DOHH2 (cell line): ENCODE results near the gene TJAP1.

Source experiments
- CTCF ChIP-seq: fragments of 200-600 bp; sonication (generic); IDR thresholded peaks from one replicate; pipeline ENCODE4 v1.5.1; 2014; ENCODE audit warnings: antibody characterized with exemption, mild to moderate bottlenecking, low read depth, low read length; ENCODE audit not compliant: poor library complexity, severe bottlenecking
- EZH2phosphoT487 ChIP-seq: fragments of 200-600 bp; sonication (generic); IDR thresholded peaks from 2 replicates; pipeline ENCODE4 v1.6.1; 2017; ENCODE audit warnings: borderline replicate concordance, mild to moderate bottlenecking, antibody characterized with exemption, low read length, moderate library complexity, mixed read lengths

GRCh38 chr6:43428112-43428570, 49.2 kb upstream of the TJAP1 start:
- TF ChIP-seq CTCF, result no peak
- no peak for TF ChIP-seq EZH2phosphoT487
